GM18858 (cell line): ENCODE data around the gene KCTD2.
"Not testable (repeated sequence)": the region's sequence is repeated elsewhere in the genome, so short reads cannot be mapped to it uniquely, and the experiment has no call there.

ENCODE experiments used
- ATAC-seq: cut with Tn5 transposase; IDR thresholded peaks from one replicate; pipeline ENCODE4 v1.9.1; 2021; ENCODE audit not compliant: unreplicated experiment

Gene KCTD2

DNA sequence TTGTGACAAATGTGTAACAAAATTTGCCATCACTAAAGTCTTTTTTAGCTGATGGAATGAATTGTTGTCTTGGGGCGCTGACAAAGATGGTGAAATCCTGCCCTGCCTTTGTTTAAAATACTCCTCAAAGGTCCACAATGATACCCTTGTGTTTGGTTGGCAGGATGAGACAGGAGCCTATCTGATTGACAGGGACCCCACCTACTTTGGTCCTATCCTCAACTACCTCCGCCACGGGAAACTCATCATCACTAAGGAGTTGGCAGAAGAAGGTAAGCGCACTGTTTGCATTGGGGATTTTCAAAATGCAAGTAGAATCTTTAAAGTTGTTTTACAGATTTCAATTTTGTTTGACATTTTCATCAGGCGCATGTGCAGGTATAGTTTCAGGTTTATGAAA, 2.0 kb downstream of the KCTD2 start:
- no peak for ATAC-seq

- ATAC-seq = no peak
Measured at GRCh38 chr17:75049706-75050105, 2.7 kb downstream of the KCTD2 start.

DNA sequence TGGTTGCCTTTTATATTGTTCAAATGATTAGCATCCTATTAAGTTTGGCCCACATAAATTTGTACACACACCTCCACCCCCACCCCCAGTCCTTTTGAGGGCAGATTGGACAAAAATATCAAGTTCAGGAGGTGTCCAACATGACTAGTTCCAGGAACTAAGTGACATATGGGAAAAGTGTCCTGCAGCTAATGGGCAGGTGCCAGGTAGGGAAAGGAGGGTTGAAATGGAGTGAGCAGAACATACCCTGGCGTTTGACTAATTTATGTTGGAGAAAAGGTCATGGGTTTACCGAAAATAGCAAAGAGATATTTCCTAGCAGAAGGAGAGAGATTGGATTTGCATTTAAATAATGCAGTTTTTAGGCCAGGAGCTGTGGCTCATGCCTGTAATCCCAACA, 4.9 kb downstream of the KCTD2 start:
- no peak for ATAC-seq

GRCh38 chr17:75059369-75060345, 12.6 kb downstream of the KCTD2 start:
- no peak for ATAC-seq

- no peak for ATAC-seq
Measured at GRCh38 chr17:75060434-75061054, 13.5 kb downstream of the KCTD2 start.

- no peak for ATAC-seq
Measured at GRCh38 chr17:75061055-75061438, 14.0 kb downstream of the KCTD2 start.

GRCh38 chr17:75061618-75062017, 14.6 kb downstream of the KCTD2 start:
- ATAC-seq = no peak

GRCh38 chr17:75063201-75063600, 16.2 kb downstream of the KCTD2 start:
- no peak for ATAC-seq

- ATAC-seq = no peak
Measured at GRCh38 chr17:75063626-75064025, 16.6 kb downstream of the KCTD2 start.

- no peak for ATAC-seq
Measured at GRCh38 chr17:75064040-75064439, 17.0 kb downstream of the KCTD2 start.

DNA sequence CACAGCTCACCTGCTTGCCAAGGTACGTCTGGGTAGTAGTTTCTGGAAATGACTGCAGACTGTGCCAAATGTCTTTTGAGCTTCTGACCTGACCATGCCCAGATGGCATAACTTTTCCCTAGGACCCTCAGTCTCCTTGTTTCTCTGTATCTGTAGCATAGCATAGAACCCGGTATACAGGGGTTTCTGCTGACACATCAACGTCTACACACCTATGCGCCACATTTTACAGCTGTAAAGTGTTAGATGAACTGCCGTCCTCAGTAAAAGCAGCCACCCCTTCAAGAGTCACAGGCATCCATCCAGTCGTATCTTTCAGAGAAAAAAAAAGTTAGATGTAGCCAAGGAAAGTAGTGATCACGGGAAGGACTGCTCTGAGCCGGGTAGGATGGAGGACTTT, 17.4 kb downstream of the KCTD2 start:
- ATAC-seq = no peak

DNA sequence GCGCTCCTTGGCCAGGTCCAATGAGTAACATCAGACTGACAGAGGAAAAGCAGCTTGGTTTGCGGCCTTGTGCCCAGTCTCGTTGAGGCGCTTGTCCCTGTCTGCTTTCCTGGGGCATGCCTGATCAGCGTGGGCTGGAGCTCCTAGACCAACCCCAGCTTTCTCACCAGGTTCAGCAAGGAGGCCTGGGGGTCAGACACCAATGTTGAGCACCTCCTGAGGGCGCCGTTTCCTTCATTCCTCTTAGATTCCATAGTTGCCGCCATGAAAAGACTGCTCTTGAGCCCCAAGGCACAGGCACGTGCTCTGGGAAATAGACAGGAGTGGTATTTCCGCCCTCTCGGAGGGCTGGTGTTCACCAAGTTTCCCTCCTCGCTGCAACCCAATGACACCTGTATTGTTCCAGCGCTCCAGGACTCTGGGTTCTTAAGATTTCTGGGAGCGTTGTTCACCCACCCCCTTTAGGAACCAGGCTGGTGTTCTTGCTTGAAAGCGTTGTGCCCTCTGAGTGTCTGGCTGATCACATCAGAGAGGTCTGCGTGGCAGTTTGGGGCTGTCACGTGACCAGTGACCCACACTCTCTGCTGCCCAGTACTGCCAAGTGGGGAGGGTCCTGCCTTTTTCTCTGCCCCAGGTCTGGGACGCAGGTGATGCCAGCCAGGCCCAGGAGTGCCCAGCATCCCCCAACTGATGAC, 18.0 kb downstream of the KCTD2 start:
- ATAC-seq = no peak

- ATAC-seq = no peak
Measured at GRCh38 chr17:75065562-75066151, 18.6 kb downstream of the KCTD2 start.

GRCh38 chr17:75067856-75068255, 20.8 kb downstream of the KCTD2 start:
- no peak for ATAC-seq

DNA sequence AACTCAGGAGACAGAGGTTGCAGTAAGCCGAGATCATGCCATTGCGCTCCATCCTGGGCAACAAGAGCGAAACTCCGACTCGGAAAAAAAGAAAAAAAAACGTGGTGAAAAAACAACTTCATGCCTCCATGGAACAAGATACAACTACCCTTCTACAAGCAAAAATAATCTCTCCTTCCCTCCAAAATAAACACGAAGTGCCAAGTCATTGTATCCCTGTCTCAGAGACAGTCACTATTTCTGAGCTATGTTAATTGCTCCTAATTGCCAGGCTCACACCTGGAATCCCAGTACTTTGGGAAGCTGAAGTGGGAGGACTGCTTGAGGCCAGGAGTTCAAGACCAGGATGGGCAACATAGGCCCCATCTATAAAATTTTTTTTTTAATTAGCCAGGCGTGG, 21.7 kb downstream of the KCTD2 start:
- ATAC-seq = no peak

DNA sequence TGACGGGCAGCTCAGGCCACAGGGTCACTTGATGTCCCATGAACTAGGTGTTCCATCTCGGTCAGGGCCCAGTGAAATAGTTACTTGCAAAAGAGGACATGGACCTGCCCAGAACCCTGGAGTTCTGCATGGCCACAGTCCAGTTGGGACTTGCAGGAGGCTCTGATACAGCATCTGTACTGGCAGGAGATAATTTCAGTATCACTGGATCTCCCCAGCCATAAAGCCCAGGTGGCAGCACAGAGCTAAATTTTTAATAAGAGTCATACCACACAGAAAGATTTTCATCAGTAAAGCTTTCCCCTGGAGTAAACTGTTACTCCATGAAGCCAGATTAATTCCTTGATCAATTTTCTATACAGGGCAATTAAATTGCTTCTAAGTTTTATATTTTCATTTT, 22.8 kb downstream of the KCTD2 start:
- ATAC-seq = no peak

DNA sequence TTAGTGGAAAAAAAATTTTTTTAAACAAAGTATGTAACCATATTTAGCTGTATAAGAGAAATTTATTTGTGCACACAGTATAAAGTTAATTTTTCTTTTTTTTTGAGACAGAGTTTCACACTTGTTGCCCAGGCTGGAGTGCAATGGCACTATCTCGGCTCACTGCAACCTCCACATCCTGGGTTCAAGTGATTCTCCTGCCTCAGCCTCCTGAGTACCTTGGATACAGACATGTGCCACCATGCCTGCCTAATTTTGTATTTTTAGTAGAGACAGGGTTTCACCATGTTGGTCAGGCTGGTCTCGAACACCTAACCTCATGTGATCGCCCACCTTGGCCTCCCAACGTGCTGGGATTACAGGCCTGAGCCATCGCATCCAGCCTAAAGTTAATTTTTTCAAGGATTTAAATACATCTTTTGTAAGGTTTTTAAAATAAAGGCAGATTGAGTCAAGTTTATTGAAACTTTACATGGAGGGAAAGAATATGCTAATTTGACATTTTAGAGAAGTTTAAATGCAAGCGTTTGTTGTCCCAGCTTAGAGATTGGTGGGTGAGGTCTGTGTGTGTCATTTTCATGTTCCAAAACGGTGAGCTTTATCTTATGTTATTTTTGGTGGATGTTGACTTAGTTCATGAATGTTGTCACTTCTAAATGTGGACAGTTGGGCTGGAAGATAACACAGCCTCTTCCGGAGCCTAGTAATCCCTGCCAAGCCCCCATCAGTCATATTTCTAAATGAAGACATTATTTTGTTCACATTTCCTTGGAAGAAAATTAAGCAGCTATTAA, 24.6 kb downstream of the KCTD2 start:
- not testable (repeated sequence) for ATAC-seq

GRCh38 chr17:75072909-75073308, 25.9 kb downstream of the KCTD2 start:
- ATAC-seq = not testable (repeated sequence)

- ATAC-seq = no peak
Measured at GRCh38 chr17:75073618-75074047, 26.6 kb downstream of the KCTD2 start.

DNA sequence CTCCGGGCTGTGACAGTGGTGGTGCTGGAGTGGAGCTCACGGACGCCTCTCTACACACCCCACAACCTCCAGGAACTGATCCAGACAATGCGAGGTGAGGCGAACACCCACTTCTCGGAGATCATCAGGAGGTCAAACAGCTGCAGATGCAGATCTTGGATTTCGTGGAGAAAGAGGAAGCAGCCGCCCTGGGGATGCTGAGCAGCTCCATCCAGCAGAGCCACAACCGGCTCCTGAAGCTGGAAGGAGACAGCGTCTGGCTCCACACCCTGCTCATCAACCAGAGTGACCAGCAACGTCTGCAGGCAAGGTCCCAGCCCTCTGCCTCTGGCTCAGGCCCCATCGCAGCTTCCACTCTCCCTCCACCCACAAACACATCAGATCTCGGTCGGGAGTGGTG, 27.5 kb downstream of the KCTD2 start:
- no peak for ATAC-seq
